Activated T-cell treated with anti-CD3 and anti-CD28 coated beads, Interleukin-2, amount 50 U/mL, for 24 hours (primary cell): ENCODE measurements around the gene PGF.

Source experiments
- DNase-seq: peaks from one replicate; pipeline ENCODE4 v3.0.0-alpha.2; 2020
- H3K27ac Mint-ChIP-seq: 2 replicates; pipeline ENCODE4 v1.8.0; 2020; ENCODE audit warnings: mild to moderate bottlenecking, mixed read lengths
- H3K27me3 Mint-ChIP-seq: 2 replicates; pipeline ENCODE4 v1.8.0; 2020; ENCODE audit warnings: mixed read lengths
- H3K36me3 Mint-ChIP-seq: 2 replicates; pipeline ENCODE4 v1.8.0; 2020; ENCODE audit warnings: low read depth, mixed read lengths
- H3K4me1 Mint-ChIP-seq: 2 replicates; pipeline ENCODE4 v1.8.0; 2020; ENCODE audit warnings: low read depth, mixed read lengths
- H3K4me3 Mint-ChIP-seq: 2 replicates; pipeline ENCODE4 v1.8.0; 2020; ENCODE audit warnings: mild to moderate bottlenecking, moderate library complexity, mixed read lengths
- H3K9me3 Mint-ChIP-seq: 2 replicates; pipeline ENCODE4 v1.8.0; 2020; ENCODE audit warnings: mixed read lengths

Gene PGF

GRCh38 chr14:74981833-74982232 is 26.4 kb upstream of the PGF start:
- no peak overlapping the region for H3K4me3 Mint-ChIP-seq
- DNase-seq, result no peak
- no peak overlapping the region for H3K27ac Mint-ChIP-seq
- no peaks in the 10 kb centered on the region for H3K27me3 Mint-ChIP-seq
- no peaks in the 10 kb centered on the region for H3K36me3 Mint-ChIP-seq
- no peaks in the 10 kb centered on the region for H3K9me3 Mint-ChIP-seq
- H3K4me1 Mint-ChIP-seq, result no peaks in the 10 kb centered on the region

- H3K27ac Mint-ChIP-seq, result no peak overlapping the region
- no peaks in the 10 kb centered on the region for H3K27me3 Mint-ChIP-seq
- no peak overlapping the region for H3K4me3 Mint-ChIP-seq
- H3K36me3 Mint-ChIP-seq, result no peaks in the 10 kb centered on the region
- no peaks in the 10 kb centered on the region for H3K4me1 Mint-ChIP-seq
- H3K9me3 Mint-ChIP-seq, result no peaks in the 10 kb centered on the region
- DNase-seq, result no peak
Measured at GRCh38 chr14:74981462-74981782, 26.0 kb upstream of the PGF start.

DNA sequence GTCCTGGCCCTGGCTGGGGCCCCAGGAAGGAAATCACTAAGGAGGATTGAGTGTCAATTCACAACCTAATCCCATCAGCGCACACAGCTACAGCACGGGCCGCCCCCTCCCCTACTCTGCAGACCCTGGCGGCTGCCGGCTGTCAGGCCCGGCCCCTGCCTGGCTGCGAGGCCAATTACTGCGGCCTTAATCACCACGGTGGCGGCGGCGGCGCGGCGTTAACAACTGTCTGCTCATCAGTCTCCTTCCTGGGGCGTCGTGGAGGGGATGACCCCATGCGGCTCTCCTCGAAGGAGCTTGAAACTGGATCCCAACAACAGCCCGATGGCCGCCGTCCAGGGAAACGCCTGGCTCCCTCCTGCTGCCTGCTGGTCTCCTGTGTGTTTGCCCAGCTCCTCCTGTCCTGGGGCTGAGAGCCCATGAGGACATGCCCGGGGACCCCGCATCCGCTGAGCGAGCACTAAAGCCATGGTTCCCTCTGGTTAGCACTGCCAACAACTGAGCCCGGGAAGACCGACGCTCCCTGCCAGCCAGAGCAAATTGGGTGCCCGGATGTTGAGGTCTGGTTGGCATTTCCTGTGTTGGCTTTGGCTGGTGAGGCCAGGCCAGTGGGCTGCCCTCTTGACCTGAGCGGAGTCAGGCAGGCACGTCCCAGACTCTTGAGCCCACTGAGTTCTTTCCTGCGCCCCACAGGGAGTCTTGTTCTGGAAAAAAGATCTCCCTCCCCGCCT is 25.5 kb upstream of the PGF start:
- no peak overlapping the region for H3K27ac Mint-ChIP-seq
- H3K27me3 Mint-ChIP-seq, result no peaks in the 10 kb centered on the region
- no peaks in the 10 kb centered on the region for H3K36me3 Mint-ChIP-seq
- H3K4me1 Mint-ChIP-seq, result no peaks in the 10 kb centered on the region
- H3K4me3 Mint-ChIP-seq, result no peak overlapping the region
- H3K9me3 Mint-ChIP-seq, result no peaks in the 10 kb centered on the region
- DNase-seq, result no peak

- DNase-seq, result no peak
- H3K27ac Mint-ChIP-seq, result no peak overlapping the region
- H3K4me3 Mint-ChIP-seq, result no peak overlapping the region
- H3K4me1 Mint-ChIP-seq, result no peaks in the 10 kb centered on the region
- H3K9me3 Mint-ChIP-seq, result no peaks in the 10 kb centered on the region
- no peaks in the 10 kb centered on the region for H3K36me3 Mint-ChIP-seq
- no peaks in the 10 kb centered on the region for H3K27me3 Mint-ChIP-seq
Measured at GRCh38 chr14:74980398-74980730, 25.0 kb upstream of the PGF start.

DNA sequence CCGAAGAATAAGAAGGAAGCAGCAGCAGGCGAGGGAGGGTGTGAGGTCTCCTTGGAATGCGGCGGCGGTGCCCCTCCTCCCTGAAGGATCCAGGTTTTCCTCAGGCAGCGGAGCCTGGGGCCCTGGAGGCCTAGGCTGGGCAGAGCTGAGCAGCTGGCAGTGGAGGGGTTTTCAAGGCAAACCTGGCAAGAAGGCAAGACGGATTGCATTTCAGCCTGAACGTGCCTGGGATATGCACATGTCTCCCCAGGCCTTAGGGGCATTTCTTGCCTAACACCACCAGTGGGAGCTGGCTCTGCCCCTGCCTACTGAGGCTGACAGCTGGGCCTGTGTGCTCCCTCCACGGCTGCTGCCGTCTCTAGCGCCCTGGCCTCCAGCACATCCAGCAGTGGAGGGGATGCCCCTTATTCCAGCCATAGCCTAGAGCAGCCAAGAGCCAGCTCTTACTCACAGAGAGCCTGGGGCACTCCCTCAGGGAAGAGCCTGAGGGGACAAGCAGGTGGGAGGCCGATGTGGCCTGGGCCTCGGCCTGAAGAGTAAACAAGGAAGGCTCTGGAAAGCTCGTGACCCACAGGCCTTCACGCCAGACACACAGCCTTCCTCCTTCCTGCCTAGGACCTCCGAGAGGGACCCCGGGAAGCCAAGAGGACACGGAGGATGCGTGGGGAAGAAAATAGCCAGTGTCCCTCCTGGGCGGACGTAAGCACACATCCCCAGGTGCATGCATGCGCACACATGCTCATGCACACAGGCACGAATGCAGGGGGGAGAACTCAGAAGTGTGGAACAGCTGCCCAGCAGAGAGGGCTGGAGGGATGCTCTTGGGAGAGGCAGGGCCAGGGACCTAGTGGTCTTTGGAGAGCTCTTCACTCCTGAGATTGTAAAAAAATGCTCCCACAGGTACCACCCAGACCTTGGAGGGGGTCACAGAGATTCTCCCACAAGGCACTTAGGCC is 24.3 kb upstream of the PGF start:
- H3K27ac Mint-ChIP-seq, result no peak overlapping the region
- H3K27me3 Mint-ChIP-seq, result no peaks in the 10 kb centered on the region
- no peak for DNase-seq
- H3K9me3 Mint-ChIP-seq, result no peaks in the 10 kb centered on the region
- H3K4me1 Mint-ChIP-seq, result no peaks in the 10 kb centered on the region
- no peak overlapping the region for H3K4me3 Mint-ChIP-seq
- no peaks in the 10 kb centered on the region for H3K36me3 Mint-ChIP-seq

GRCh38 chr14:74979029-74979428 is 23.6 kb upstream of the PGF start:
- Mint-ChIP-seq H3K4me3 (no peak overlapping the region), H3K27ac (no peak overlapping the region), H3K27me3 (no peaks in the 10 kb centered on the region), H3K4me1 (no peaks in the 10 kb centered on the region), H3K36me3 (no peaks in the 10 kb centered on the region), H3K9me3 (no peaks in the 10 kb centered on the region)
- no peak for DNase-seq

- no peak for DNase-seq
- H3K27me3 Mint-ChIP-seq, result no peaks in the 10 kb centered on the region
Measured at GRCh38 chr14:74978416-74978947, 23.1 kb upstream of the PGF start.

DNA sequence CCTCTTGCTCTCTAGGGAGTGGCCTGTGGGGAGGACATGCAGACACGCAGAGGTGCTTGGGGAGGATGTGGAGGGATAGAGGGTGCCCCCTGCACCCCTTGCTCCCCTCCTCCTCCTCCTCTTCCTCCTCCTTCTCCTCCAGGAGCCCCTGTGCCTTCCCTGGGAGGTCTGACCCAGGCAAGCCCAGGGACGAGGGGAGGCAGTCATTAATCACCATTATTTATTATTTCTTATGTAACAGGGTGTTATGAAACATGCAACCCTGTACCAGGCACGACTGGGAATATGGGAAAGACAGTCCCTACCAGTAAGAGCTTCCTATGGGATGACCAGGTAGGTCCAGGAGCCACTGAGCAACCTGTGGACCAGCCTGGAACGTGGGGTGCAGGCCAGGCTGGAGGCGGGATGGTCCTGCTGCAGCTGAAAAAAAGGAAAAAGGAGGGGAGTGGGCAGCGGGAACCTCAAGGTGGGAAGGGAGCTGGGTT is 22.5 kb upstream of the PGF start:
- Mint-ChIP-seq H3K9me3 (no peaks in the 10 kb centered on the region), H3K27ac (no peak overlapping the region), H3K36me3 (no peaks in the 10 kb centered on the region), H3K4me3 (no peak overlapping the region), H3K27me3 (no peaks in the 10 kb centered on the region), H3K4me1 (peaks cover 1% of the 10 kb centered on the region)
- DNase-seq, result no peak

More at GRCh38 chr14:74978416-74978947, 23.1 kb upstream of the PGF start:
- H3K4me3 Mint-ChIP-seq, result no peak overlapping the region
- no peaks in the 10 kb centered on the region for H3K9me3 Mint-ChIP-seq
- no peaks in the 10 kb centered on the region for H3K36me3 Mint-ChIP-seq
- H3K27ac Mint-ChIP-seq, result no peak overlapping the region
- peaks cover 1% of the 10 kb centered on the region for H3K4me1 Mint-ChIP-seq

GRCh38 chr14:74977164-74977900 is 21.9 kb upstream of the PGF start:
- DNase-seq, result no peak
- Mint-ChIP-seq H3K27ac (no peak overlapping the region), H3K4me1 (peaks cover 1% of the 10 kb centered on the region), H3K9me3 (no peaks in the 10 kb centered on the region), H3K27me3 (no peaks in the 10 kb centered on the region), H3K36me3 (no peaks in the 10 kb centered on the region), H3K4me3 (no peak overlapping the region)

- H3K4me3 Mint-ChIP-seq, result no peak overlapping the region
- no peaks in the 10 kb centered on the region for H3K36me3 Mint-ChIP-seq
- peaks cover 1% of the 10 kb centered on the region for H3K4me1 Mint-ChIP-seq
- no peak overlapping the region for H3K27ac Mint-ChIP-seq
- no peak for DNase-seq
- H3K27me3 Mint-ChIP-seq, result no peaks in the 10 kb centered on the region
- no peaks in the 10 kb centered on the region for H3K9me3 Mint-ChIP-seq
Measured at GRCh38 chr14:74976264-74977113, 21.1 kb upstream of the PGF start.

- Mint-ChIP-seq H3K4me1 (peaks cover 1% of the 10 kb centered on the region), H3K27ac (no peak overlapping the region), H3K27me3 (no peaks in the 10 kb centered on the region), H3K9me3 (no peaks in the 10 kb centered on the region), H3K4me3 (no peak overlapping the region), H3K36me3 (no peaks in the 10 kb centered on the region)
- no peak for DNase-seq
Measured at GRCh38 chr14:74975059-74975810, 19.8 kb upstream of the PGF start.

GRCh38 chr14:74974364-74975058 is 19.1 kb upstream of the PGF start:
- no peaks in the 10 kb centered on the region for H3K27me3 Mint-ChIP-seq
- no peak for DNase-seq
- H3K27ac Mint-ChIP-seq, result no peak overlapping the region
- no peak overlapping the region for H3K4me3 Mint-ChIP-seq
- no peaks in the 10 kb centered on the region for H3K9me3 Mint-ChIP-seq
- H3K4me1 Mint-ChIP-seq, result peaks cover 1% of the 10 kb centered on the region
- no peaks in the 10 kb centered on the region for H3K36me3 Mint-ChIP-seq

DNA sequence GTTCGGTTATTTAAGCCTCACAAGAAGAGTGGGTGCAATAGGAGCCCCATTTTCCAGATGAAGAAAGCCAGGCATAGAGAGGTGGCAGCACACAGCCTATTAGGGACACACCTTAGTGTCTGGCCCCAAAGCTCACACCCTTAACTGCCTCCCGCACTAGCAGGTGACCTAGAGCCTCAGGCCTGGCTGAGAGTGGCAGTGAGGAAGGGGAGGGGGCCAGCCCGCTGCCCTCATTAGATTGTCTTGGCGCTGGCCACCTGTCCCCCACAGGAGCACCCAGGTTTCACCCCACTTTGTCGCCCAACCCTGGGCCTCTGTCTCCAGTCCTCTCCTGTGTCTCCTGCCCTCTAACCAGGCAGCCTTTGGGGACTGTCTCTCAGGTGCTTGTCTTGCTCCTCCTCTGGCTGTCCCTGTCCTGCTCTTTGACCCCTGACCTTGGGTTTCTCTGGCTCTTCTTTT is 18.5 kb upstream of the PGF start:
- H3K9me3 Mint-ChIP-seq, result no peaks in the 10 kb centered on the region
- H3K4me3 Mint-ChIP-seq, result no peak overlapping the region
- H3K27me3 Mint-ChIP-seq, result no peaks in the 10 kb centered on the region
- DNase-seq, result no peak
- H3K27ac Mint-ChIP-seq, result no peak overlapping the region
- no peaks in the 10 kb centered on the region for H3K36me3 Mint-ChIP-seq
- H3K4me1 Mint-ChIP-seq, result peaks cover 1% of the 10 kb centered on the region
